Panc1 (cell line): ENCODE data around the gene KRTAP3-3. TPM values are rescaled to one million over a fixed set of nuclear protein-coding genes. Genes with fewer than 3 reads are reported as not detected.

Experiments used
- ATAC-seq: fragments of 200-7000 bp; cut with Tn5 transposase; 2 replicates; pipeline ENCODE4 v1.9.1; 2020; ENCODE audit warnings: mild to moderate bottlenecking, moderate library complexity
- BruUV-seq: library from RNA; stranded (reverse); fragments of 400-500 nt; replicated peaks from 2 replicates; lab custom pipeline; 2021; lab: Mats Ljungman, UMichigan
- CTCF ChIA-PET: fragments of 300-600 bp; sonication (Branson Sonifier 250); formaldehyde crosslinking; loops from one replicate; lab custom pipeline; 2022; ENCODE audit warnings: antibody characterized with exemption; lab: Charles Lee
- POLR2A ChIA-PET: fragments of 300-600 bp; sonication (Branson Sonifier 250); formaldehyde crosslinking; loops from one replicate; lab custom pipeline; 2022; ENCODE audit warnings: antibody characterized with exemption; lab: Charles Lee
- DNase-seq: peaks from one replicate; pipeline ENCODE4 v3.0.0-alpha.2; 2010; ENCODE audit warnings: low read depth, low spot score
- H3K27ac ChIP-seq: 2 replicates; pipeline ENCODE4 v1.5.1; 2011; ENCODE audit warnings: mild to moderate bottlenecking, low read length, inconsistent platforms
- H3K27me3 ChIP-seq: fragments of 200-500 bp; sonication (Bioruptor generic); 2 replicates; pipeline ENCODE4 v1.6.0; 2014; ENCODE audit warnings: low read length, inconsistent platforms; ENCODE audit not compliant: control insufficient read depth, insufficient read depth
- H3K36me3 ChIP-seq: fragments of 200-500 bp; sonication (Bioruptor generic); 2 replicates; pipeline ENCODE4 v1.5.1; 2014; ENCODE audit warnings: inconsistent platforms, mild to moderate bottlenecking, low read length, moderate library complexity; ENCODE audit not compliant: control insufficient read depth, insufficient read depth
- H3K4me1 ChIP-seq: 2 replicates; pipeline ENCODE4 v1.5.1; 2011; ENCODE audit warnings: inconsistent platforms, mild to moderate bottlenecking, low read length, moderate library complexity; ENCODE audit not compliant: control insufficient read depth, insufficient read depth
- H3K4me3 ChIP-seq, 2 experiments: 2 replicates each; pipeline ENCODE4 v1.5.1; 2011 to 2012; ENCODE audit warnings: low read depth in 2 of 2, low read length in 2 of 2, mild to moderate bottlenecking in 2 of 2, inconsistent platforms in 1 of 2, moderate library complexity in 1 of 2
- H3K9me3 ChIP-seq: fragments of 200-500 bp; sonication (Bioruptor generic); 2 replicates; pipeline ENCODE4 v1.5.1; 2014; ENCODE audit warnings: low read depth, mild to moderate bottlenecking, inconsistent platforms, low read length, moderate library complexity; ENCODE audit not compliant: control insufficient read depth, insufficient read depth
- CTCF ChIP-seq: fragments of 450-650 bp; IDR thresholded peaks from 2 replicates; pipeline ENCODE4 v1.5.1; 2017; ENCODE audit warnings: mild to moderate bottlenecking
- POLR2AphosphoS5 ChIP-seq: IDR thresholded peaks from 2 replicates; pipeline ENCODE4 v1.6.1; 2012; ENCODE audit warnings: mild to moderate bottlenecking, low read depth, low read length, moderate library complexity
- REST ChIP-seq, 2 experiments: IDR thresholded peaks; 2 replicates each; pipeline ENCODE4 v1.6.1; 2011 to 2012; ENCODE audit warnings: low read depth in 2 of 2, control low read depth in 1 of 2, low read length in 1 of 2, mild to moderate bottlenecking in 1 of 2, moderate library complexity in 1 of 2; ENCODE audit not compliant: insufficient read depth in 1 of 2
- SIN3A ChIP-seq: IDR thresholded peaks from 2 replicates; pipeline ENCODE4 v1.6.1; 2012; ENCODE audit warnings: low read depth, mild to moderate bottlenecking, low read length, moderate library complexity, borderline replicate concordance; ENCODE audit not compliant: insufficient read depth
- TCF7L2 ChIP-seq: IDR thresholded peaks from 2 replicates; pipeline ENCODE4 v1.6.1; 2011; ENCODE audit warnings: mild to moderate bottlenecking, low read depth, low read length, inconsistent platforms
- in situ Hi-C: cut with HindIII; loops from 2 replicates; pipeline ENCODE4 v1.10.0; 2016; ENCODE audit warnings: low sequenced_read_pairs, low pct_unique_long_range_greater_than_20kb
- intact Hi-C: fragments of 100-400 bp; cut with micrococcal nuclease; formaldehyde crosslinking; loops from one replicate; pipeline ENCODE4 v1.10.0; 2022; ENCODE audit not compliant: unreplicated experiment
- total RNA-seq: library from RNA; stranded (reverse); gene quantifications from one replicate; pipeline ENCODE4 v1.2.1, GENCODE V29; 2021; ENCODE audit not compliant: unreplicated experiment

KRTAP3-3 gene
- total RNA-seq, 1 experiment from 2014 or later = not detected

- H3K9me3 ChIP-seq = no peaks in the 10 kb centered on the region
- no peaks in the 10 kb centered on the region for H3K4me1 ChIP-seq
- no peaks in the 10 kb centered on the region for H3K36me3 ChIP-seq
- ChIA-PET POLR2A (no interaction called here), CTCF (no interaction called here)
- DNase-seq (no peak), ATAC-seq (no peak)
- TF ChIP-seq TCF7L2 (no peak), CTCF (no peak), SIN3A (no peak), REST (IDR thresholded peaks at IDR 0.05; ENCODE audit: insufficient read depth in 1 of 2, low read depth in 2 of 2, low read length in 1 of 2) (no peak), POLR2AphosphoS5 (no peak)
- H3K27me3 ChIP-seq = peaks cover 2% of the 10 kb centered on the region; the same call in 1 of the 2 replicates
- in situ Hi-C loops (no loop called here), intact Hi-C loops (no loop called here)
- no peak overlapping the region for H3K27ac ChIP-seq
- no peak overlapping the region for H3K4me3 ChIP-seq
- BruUV-seq = no TSS peak
Observed at GRCh38 chr17:41019415-41019814, 25.5 kb upstream of the KRTAP3-3 start.

GRCh38 chr17:41018541-41018940 lies 24.6 kb upstream of the KRTAP3-3 start:
- H3K27me3 ChIP-seq = peaks cover under 1% of the 10 kb centered on the region; the same call in 1 of the 2 replicates
- H3K9me3 ChIP-seq = no peaks in the 10 kb centered on the region
- in situ Hi-C loops (no loop called here), intact Hi-C loops (no loop called here)
- no peak for ATAC-seq
- no peaks in the 10 kb centered on the region for H3K36me3 ChIP-seq
- no peak for TF ChIP-seq REST (IDR thresholded peaks at IDR 0.05; ENCODE audit: insufficient read depth in 1 of 2, low read depth in 2 of 2, low read length in 1 of 2)
- no peak for TF ChIP-seq CTCF
- no peak for TF ChIP-seq POLR2AphosphoS5
- TF ChIP-seq TCF7L2 = no peak
- no peak for TF ChIP-seq SIN3A
- H3K4me1 ChIP-seq = no peaks in the 10 kb centered on the region
- ChIA-PET CTCF (no interaction called here), POLR2A (interaction anchor here (0.6 kb wide), 1 partner anchor 44 kb away, joined by 5 read pairs; no protein-coding TSS in a partner anchor)
- BruUV-seq = no TSS peak
- no peak overlapping the region for H3K27ac ChIP-seq
- no peak overlapping the region for H3K4me3 ChIP-seq
- no peak for DNase-seq
